ENCODE data around the gene SUMF2. TPM values are rescaled to one million over a fixed set of nuclear protein-coding genes. Genes with fewer than 3 reads are reported as not detected.
A peak's percentile ranks its signal among the peaks of the same experiment; 100 is the strongest.
"Not testable (repeated sequence)": the region's sequence is repeated elsewhere in the genome, so short reads cannot be mapped to it uniquely, and the experiment has no call there.

SUMF2 gene
- total and polyA plus RNA-seq, 2 experiments from 2014 or later, result 32.9 to 45.7 TPM

GRCh38 chr7:56091591-56091990 is 27.5 kb downstream of the SUMF2 start (continued):
- no peak for TF ChIP-seq ZNF114 (CRISPR knock-in tag; IDR thresholded peaks at IDR 0.05)
- no peak for TF ChIP-seq CREB1 (CRISPR knock-in tag; IDR thresholded peaks at IDR 0.05; ENCODE audit: low read depth)
- no peak for TF ChIP-seq ZNF331 (CRISPR knock-in tag; IDR thresholded peaks at IDR 0.05; ENCODE audit: low read depth)
- TF ChIP-seq, protein P1, sequence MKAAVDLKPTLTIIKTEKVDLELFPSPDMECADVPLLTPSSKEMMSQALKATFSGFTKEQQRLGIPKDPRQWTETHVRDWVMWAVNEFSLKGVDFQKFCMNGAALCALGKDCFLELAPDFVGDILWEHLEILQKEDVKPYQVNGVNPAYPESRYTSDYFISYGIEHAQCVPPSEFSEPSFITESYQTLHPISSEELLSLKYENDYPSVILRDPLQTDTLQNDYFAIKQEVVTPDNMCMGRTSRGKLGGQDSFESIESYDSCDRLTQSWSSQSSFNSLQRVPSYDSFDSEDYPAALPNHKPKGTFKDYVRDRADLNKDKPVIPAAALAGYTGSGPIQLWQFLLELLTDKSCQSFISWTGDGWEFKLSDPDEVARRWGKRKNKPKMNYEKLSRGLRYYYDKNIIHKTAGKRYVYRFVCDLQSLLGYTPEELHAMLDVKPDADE (IDR thresholded peaks at IDR 0.05), result no peak
- TF ChIP-seq EZH2 (IDR thresholded peaks at IDR 0.05; ENCODE audit: low read depth, unreplicated experiment), result no peak
- TF ChIP-seq JUNB (IDR thresholded peaks at IDR 0.05; ENCODE audit: unreplicated experiment), result no peak
- TF ChIP-seq POLR2AphosphoS5 (IDR thresholded peaks at IDR 0.05; ENCODE audit: low read depth), result no peak

- H3K4me1 Mint-ChIP-seq; ATAC-seq; H3K27ac Mint-ChIP-seq; DNase-seq (ENCODE audit: low spot score); H3K4me2 ChIP-seq; H3K27me3 Mint-ChIP-seq (ENCODE audit: insufficient read depth, low read depth, poor library complexity); H3K4me3 ChIP-seq; H3K4me1 ChIP-seq (ENCODE audit: insufficient read depth); H2AFZ ChIP-seq; H3F3A ChIP-seq (replicated peaks; ENCODE audit: low read depth); H3K27me3 ChIP-seq (ENCODE audit: insufficient read depth); H3K9me2 ChIP-seq (ENCODE audit: insufficient read depth); H3K27ac ChIP-seq (ENCODE audit: low read depth); H3K4me3 Mint-ChIP-seq; H3K36me3 ChIP-seq (ENCODE audit: insufficient read depth); H3K79me2 ChIP-seq (replicated peaks; ENCODE audit: insufficient read depth); H4K20me1 ChIP-seq (replicated peaks; ENCODE audit: insufficient read depth): not testable (repeated sequence)
- Mint-ChIP-seq H3K36me3 (ENCODE audit: low read depth) (peaks cover 14% of the 10 kb centered on the region; the same call in 2 of the 3 replicates), H3K9me3 (peaks cover 60% of the 10 kb centered on the region)
These were observed 28.3 kb downstream of the SUMF2 start for GRCh38 chr7:56092388-56092787.

- ATAC-seq (peak; percentile 58), DNase-seq (ENCODE audit: low spot score) (peak; percentile 40)
- Histone ChIP-seq H3K4me3 (no peak within 1 kb of the TSS), H4K20me1 (replicated peaks; ENCODE audit: insufficient read depth) (no peaks in the 10 kb centered on the region), H3K27me3 (ENCODE audit: insufficient read depth) (no peaks in the 10 kb centered on the region), H3K4me1 (ENCODE audit: insufficient read depth) (no peaks in the 10 kb centered on the region), H3K79me2 (replicated peaks; ENCODE audit: insufficient read depth) (no peaks in the 10 kb centered on the region), H3K27ac (ENCODE audit: low read depth) (no peak within 1 kb of the TSS), H3F3A (replicated peaks; ENCODE audit: low read depth) (no peaks in the 10 kb centered on the region), H2AFZ (no peak within 1 kb of the TSS), H3K9me2 (ENCODE audit: insufficient read depth) (no peaks in the 10 kb centered on the region), H3K4me2 (no peak within 1 kb of the TSS), H3K36me3 (ENCODE audit: insufficient read depth) (no peaks in the 10 kb centered on the region)
- Mint-ChIP-seq H3K4me1 (no peaks in the 10 kb centered on the region), H3K36me3 (ENCODE audit: low read depth) (peaks cover 12% of the 10 kb centered on the region; the same call in 2 of the 3 replicates), H3K4me3 (no peak within 1 kb of the TSS), H3K27ac (no peak within 1 kb of the TSS), H3K9me3 (peaks cover 66% of the 10 kb centered on the region), H3K27me3 (ENCODE audit: insufficient read depth, low read depth, poor library complexity) (peaks cover 1% of the 10 kb centered on the region)
- TF ChIP-seq CTCF (conservative IDR thresholded peaks at IDR 0.05; ENCODE audit: low read depth in 2 of 2) (peak; percentile 37 to 52), JUNB (IDR thresholded peaks at IDR 0.05; ENCODE audit: unreplicated experiment) (no peak)
These were observed 28.9 kb downstream of the SUMF2 start, which contains the start of gene PHKG1 for GRCh38 chr7:56092789-56093531. Gene PHKG1 (minus strand): TSS chr7:56092952. CDS start chr7:56088941, 4,011 bp downstream.

All from GM23338 (cell line).